Measurements from ENCODE around the gene JADE1. TPM values are rescaled to one million over a fixed set of nuclear protein-coding genes. Genes with fewer than 3 reads are reported as not detected.

JADE1 gene
- total RNA-seq, 2 experiments from 2014 or later = 25.4 to 28.3 TPM

GRCh38 chr4:128830906-128831503, 21.5 kb downstream of the JADE1 start:
- CTCF ChIA-PET = interaction anchor here (0.6 to 0.8 kb wide), 2 partner anchors 10 to 31 kb away, joined by 3 to 4 read pairs; no protein-coding TSS in a partner anchor
- Mint-ChIP-seq H3K4me1 (ENCODE audit: low read depth) (peaks cover 48% of the 10 kb centered on the region), H3K27me3 (no peaks in the 10 kb centered on the region), H3K36me3 (peaks cover 25% of the 10 kb centered on the region), H3K9me3 (peaks cover 5% of the 10 kb centered on the region), H3K27ac (no peak overlapping the region), H3K4me3 (no peak overlapping the region)
- POLR2A ChIA-PET = no interaction called here
- intact Hi-C loops (cut with micrococcal nuclease) = no loop called here
- no peak for DNase-seq

- POLR2A ChIA-PET = interaction anchor here (1.1 kb wide), 1 partner anchor 20 kb away, joined by 3 read pairs; no protein-coding TSS in a partner anchor
- CTCF ChIA-PET = no interaction called here
- Mint-ChIP-seq H3K4me1 (ENCODE audit: low read depth) (peaks cover 45% of the 10 kb centered on the region), H3K4me3 (no peak overlapping the region), H3K36me3 (peaks cover 26% of the 10 kb centered on the region), H3K9me3 (peaks cover 5% of the 10 kb centered on the region), H3K27me3 (no peaks in the 10 kb centered on the region), H3K27ac (no peak overlapping the region)
- DNase-seq = no peak
- intact Hi-C loops (cut with micrococcal nuclease) = no loop called here
These were observed 22.2 kb downstream of the JADE1 start for GRCh38 chr4:128831531-128832242.

- CTCF ChIA-PET = no interaction called here
- Mint-ChIP-seq H3K36me3 (peaks cover 27% of the 10 kb centered on the region), H3K9me3 (peaks cover 5% of the 10 kb centered on the region), H3K4me1 (ENCODE audit: low read depth) (peaks cover 45% of the 10 kb centered on the region), H3K27ac (no peak overlapping the region), H3K4me3 (no peak overlapping the region), H3K27me3 (no peaks in the 10 kb centered on the region)
- intact Hi-C loops (cut with micrococcal nuclease) = no loop called here
- DNase-seq = no peak
- POLR2A ChIA-PET = interaction anchor here (1.1 kb wide), 1 partner anchor 20 kb away, joined by 3 read pairs; no protein-coding TSS in a partner anchor
These were observed 22.7 kb downstream of the JADE1 start for GRCh38 chr4:128832243-128832625.

- intact Hi-C loops (cut with micrococcal nuclease) = no loop called here
- Mint-ChIP-seq H3K27me3 (no peaks in the 10 kb centered on the region), H3K4me3 (no peak overlapping the region), H3K27ac (no peak overlapping the region), H3K9me3 (no peaks in the 10 kb centered on the region), H3K36me3 (peaks cover 16% of the 10 kb centered on the region), H3K4me1 (ENCODE audit: low read depth) (peaks cover 54% of the 10 kb centered on the region)
- DNase-seq = no peak
- POLR2A ChIA-PET = no interaction called here
- CTCF ChIA-PET = no interaction called here
These were observed 26.2 kb downstream of the JADE1 start for GRCh38 chr4:128835498-128836222.

GRCh38 chr4:128837198-128837597, 27.7 kb downstream of the JADE1 start:
- Mint-ChIP-seq H3K4me3 (no peak overlapping the region), H3K36me3 (peaks cover 17% of the 10 kb centered on the region), H3K27me3 (no peaks in the 10 kb centered on the region), H3K9me3 (no peaks in the 10 kb centered on the region), H3K27ac (peak overlapping the region; percentile 29), H3K4me1 (ENCODE audit: low read depth) (peaks cover 60% of the 10 kb centered on the region)
- DNase-seq = no peak
- intact Hi-C loops (cut with micrococcal nuclease) = no loop called here
- ChIA-PET CTCF (interaction anchor here (1.1 kb wide), 1 partner anchor 32 kb away, joined by 3 read pairs; no protein-coding TSS in a partner anchor), POLR2A (interaction anchor here (0.8 kb wide), 1 partner anchor 25 kb away, joined by 3 read pairs; no protein-coding TSS in a partner anchor)

GRCh38 chr4:128837679-128838078, 28.2 kb downstream of the JADE1 start:
- ChIA-PET CTCF (interaction anchor here (1.1 kb wide), 1 partner anchor 31 kb away, joined by 3 read pairs; no protein-coding TSS in a partner anchor), POLR2A (interaction anchor here (0.8 kb wide), 1 partner anchor 25 kb away, joined by 3 read pairs; no protein-coding TSS in a partner anchor)
- peaks cover 16% of the 10 kb centered on the region for H3K36me3 Mint-ChIP-seq
- H3K27ac Mint-ChIP-seq = peak overlapping the region; percentile 33
- peaks cover 57% of the 10 kb centered on the region for H3K4me1 Mint-ChIP-seq (ENCODE audit: low read depth)
- no peaks in the 10 kb centered on the region for H3K27me3 Mint-ChIP-seq
- intact Hi-C loops (cut with micrococcal nuclease) = no loop called here
- DNase-seq = no peak
- H3K9me3 Mint-ChIP-seq = no peaks in the 10 kb centered on the region
- H3K4me3 Mint-ChIP-seq = no peak overlapping the region

GRCh38 chr4:128840711-128841318, 31.3 kb downstream of the JADE1 start:
- Mint-ChIP-seq H3K9me3 (no peaks in the 10 kb centered on the region), H3K27me3 (no peaks in the 10 kb centered on the region), H3K36me3 (peaks cover 28% of the 10 kb centered on the region), H3K27ac (peak overlapping the region; percentile 63), H3K4me3 (no peak overlapping the region), H3K4me1 (ENCODE audit: low read depth) (peaks cover 47% of the 10 kb centered on the region)
- CTCF ChIA-PET = interaction anchor here (0.9 to 2.6 kb wide), 2 partner anchors 10 to 22 kb away, joined by 3 to 9 read pairs; no protein-coding TSS in a partner anchor
- DNase-seq = no peak
- POLR2A ChIA-PET = no interaction called here
- intact Hi-C loops (cut with micrococcal nuclease) = no loop called here

GRCh38 chr4:128841402-128841801, 31.9 kb downstream of the JADE1 start:
- intact Hi-C loops (cut with micrococcal nuclease) = no loop called here
- peak overlapping the region; percentile 63 for H3K27ac Mint-ChIP-seq
- DNase-seq = no peak
- H3K4me3 Mint-ChIP-seq = no peak overlapping the region
- peaks cover 32% of the 10 kb centered on the region for H3K36me3 Mint-ChIP-seq
- CTCF ChIA-PET = interaction anchor here (0.9 to 2.6 kb wide), 2 partner anchors 10 to 22 kb away, joined by 3 to 9 read pairs; no protein-coding TSS in a partner anchor
- peaks cover 45% of the 10 kb centered on the region for H3K4me1 Mint-ChIP-seq (ENCODE audit: low read depth)
- H3K27me3 Mint-ChIP-seq = no peaks in the 10 kb centered on the region
- no peaks in the 10 kb centered on the region for H3K9me3 Mint-ChIP-seq
- POLR2A ChIA-PET = no interaction called here

GRCh38 chr4:128844931-128845330, 35.4 kb downstream of the JADE1 start:
- Mint-ChIP-seq H3K27ac (no peak overlapping the region), H3K27me3 (no peaks in the 10 kb centered on the region), H3K9me3 (no peaks in the 10 kb centered on the region), H3K4me1 (ENCODE audit: low read depth) (peaks cover 21% of the 10 kb centered on the region), H3K4me3 (no peak overlapping the region), H3K36me3 (peaks cover 55% of the 10 kb centered on the region)
- ChIA-PET POLR2A (no interaction called here), CTCF (no interaction called here)
- intact Hi-C loops (cut with micrococcal nuclease) = no loop called here
- DNase-seq = no peak

- intact Hi-C loops (cut with micrococcal nuclease) = no loop called here
- peaks cover 61% of the 10 kb centered on the region for H3K36me3 Mint-ChIP-seq
- POLR2A ChIA-PET = no interaction called here
- H3K27me3 Mint-ChIP-seq = no peaks in the 10 kb centered on the region
- no peak for DNase-seq
- no peak overlapping the region for H3K4me3 Mint-ChIP-seq
- no peaks in the 10 kb centered on the region for H3K9me3 Mint-ChIP-seq
- H3K27ac Mint-ChIP-seq = no peak overlapping the region
- CTCF ChIA-PET = no interaction called here
- H3K4me1 Mint-ChIP-seq (ENCODE audit: low read depth) = peaks cover 13% of the 10 kb centered on the region
These were observed 36.6 kb downstream of the JADE1 start for GRCh38 chr4:128846063-128846462.

GRCh38 chr4:128847082-128847724, 37.7 kb downstream of the JADE1 start:
- POLR2A ChIA-PET = no interaction called here

More at GRCh38 chr4:128847082-128847724, 37.7 kb downstream of the JADE1 start:
- CTCF ChIA-PET = no interaction called here
- Mint-ChIP-seq H3K4me1 (ENCODE audit: low read depth) (peaks cover 7% of the 10 kb centered on the region), H3K36me3 (peaks cover 68% of the 10 kb centered on the region), H3K27me3 (no peaks in the 10 kb centered on the region), H3K9me3 (no peaks in the 10 kb centered on the region), H3K27ac (peak overlapping the region; percentile 65), H3K4me3 (no peak overlapping the region)
- DNase-seq = no peak
- intact Hi-C loops (cut with micrococcal nuclease) = no loop called here
